Colon (tissue), 2 donors: ENCODE data around the gene FOXK2.

ENCODE experiments used
- FAIRE-seq: peaks from 2 replicates; lab custom pipeline; 2012; peaks lifted over from hg19 to GRCh38; lab: Jason Lieb, UNC
- donor health status: control.
- donor health status: control.

The FOXK2 gene

GRCh38 chr17:82609655-82610054 is 90.1 kb downstream of the FOXK2 start:
- no peak for FAIRE-seq

GRCh38 chr17:82611140-82612058 is 91.9 kb downstream of the FOXK2 start:
- FAIRE-seq, result no peak

GRCh38 chr17:82613283-82614094 is 94.0 kb downstream of the FOXK2 start:
- no peak for FAIRE-seq

- no peak for FAIRE-seq
These were observed 94.6 kb downstream of the FOXK2 start for GRCh38 chr17:82614095-82614631.

GRCh38 chr17:82615084-82616020 is 95.8 kb downstream of the FOXK2 start:
- no peak for FAIRE-seq

- no peak for FAIRE-seq
These were observed 96.6 kb downstream of the FOXK2 start for GRCh38 chr17:82616021-82616711.

- FAIRE-seq, result no peak
These were observed 99.7 kb downstream of the FOXK2 start for GRCh38 chr17:82619211-82619610.

- no peak for FAIRE-seq
These were observed 100.1 kb downstream of the FOXK2 start for GRCh38 chr17:82619641-82620040.

- FAIRE-seq, result no peak
These were observed 104.2 kb downstream of the FOXK2 start for GRCh38 chr17:82623707-82624106.

- no peak for FAIRE-seq
These were observed 107.9 kb downstream of the FOXK2 start for GRCh38 chr17:82627405-82627804.

GRCh38 chr17:82629748-82630147 is 110.2 kb downstream of the FOXK2 start:
- no peak for FAIRE-seq

- no peak for FAIRE-seq
These were observed 110.7 kb downstream of the FOXK2 start for GRCh38 chr17:82630212-82630611.

GRCh38 chr17:82631544-82631943 is 112.0 kb downstream of the FOXK2 start:
- FAIRE-seq, result no peak

- FAIRE-seq, result no peak
These were observed 112.9 kb downstream of the FOXK2 start for GRCh38 chr17:82632451-82632850.

- no peak for FAIRE-seq
These were observed 113.8 kb downstream of the FOXK2 start for GRCh38 chr17:82633343-82633742.

GRCh38 chr17:82636626-82637598 is 117.4 kb downstream of the FOXK2 start:
- no peak for FAIRE-seq

GRCh38 chr17:82638183-82638773 is 118.7 kb downstream of the FOXK2 start:
- no peak for FAIRE-seq

- no peak for FAIRE-seq
These were observed 120.1 kb downstream of the FOXK2 start for GRCh38 chr17:82639628-82640027.

- no peak for FAIRE-seq
These were observed 120.5 kb downstream of the FOXK2 start for GRCh38 chr17:82640036-82640435.
